ENCODE data around the gene TTLL5. TPM values are rescaled to one million over a fixed set of nuclear protein-coding genes. Genes with fewer than 3 reads are reported as not detected.

The TTLL5 gene
- total and polyA plus RNA-seq, 8 donors = 10.1 to 48.4 (median 17.3) TPM

GRCh38 chr14:75703467-75703866 is 42.4 kb downstream of the TTLL5 start:
- DNase-seq = no peak
- Histone ChIP-seq H3K4me1 (peaks cover 0 to 18% (median 5%) of the 10 kb centered on the region in 4 donors), H3K27ac (peak overlapping the region in 1 of 5 donors; percentile 45), H3K36me3 (peaks cover 0 to 58% (median 38%) of the 10 kb centered on the region in 4 donors), H3K27me3 (no peaks in the 10 kb centered on the region), H3K9me3 (no peaks in the 10 kb centered on the region), H3K4me3 (no peak overlapping the region)
- 58 to 78% (median 65%) methylated on average over 1 of the region's 1 CpG for WGBS, 5 donors
- TF ChIP-seq POLR2AphosphoS5 (IDR thresholded peaks at IDR 0.05) (no peak), EP300 (IDR thresholded peaks at IDR 0.05) (no peak), POLR2A (IDR thresholded peaks at IDR 0.05) (no peak)
- TF ChIP-seq, protein P1, sequence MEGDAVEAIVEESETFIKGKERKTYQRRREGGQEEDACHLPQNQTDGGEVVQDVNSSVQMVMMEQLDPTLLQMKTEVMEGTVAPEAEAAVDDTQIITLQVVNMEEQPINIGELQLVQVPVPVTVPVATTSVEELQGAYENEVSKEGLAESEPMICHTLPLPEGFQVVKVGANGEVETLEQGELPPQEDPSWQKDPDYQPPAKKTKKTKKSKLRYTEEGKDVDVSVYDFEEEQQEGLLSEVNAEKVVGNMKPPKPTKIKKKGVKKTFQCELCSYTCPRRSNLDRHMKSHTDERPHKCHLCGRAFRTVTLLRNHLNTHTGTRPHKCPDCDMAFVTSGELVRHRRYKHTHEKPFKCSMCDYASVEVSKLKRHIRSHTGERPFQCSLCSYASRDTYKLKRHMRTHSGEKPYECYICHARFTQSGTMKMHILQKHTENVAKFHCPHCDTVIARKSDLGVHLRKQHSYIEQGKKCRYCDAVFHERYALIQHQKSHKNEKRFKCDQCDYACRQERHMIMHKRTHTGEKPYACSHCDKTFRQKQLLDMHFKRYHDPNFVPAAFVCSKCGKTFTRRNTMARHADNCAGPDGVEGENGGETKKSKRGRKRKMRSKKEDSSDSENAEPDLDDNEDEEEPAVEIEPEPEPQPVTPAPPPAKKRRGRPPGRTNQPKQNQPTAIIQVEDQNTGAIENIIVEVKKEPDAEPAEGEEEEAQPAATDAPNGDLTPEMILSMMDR (IDR thresholded peaks at IDR 0.05) = no peak
- intact Hi-C loops (cut with DNase I; ENCODE audit: low total_unique reads) = loop anchor here (10.0 kb wide), 1 partner anchor 81 kb away; no protein-coding TSS in a partner anchor

GRCh38 chr14:75705014-75705413 is 44.0 kb downstream of the TTLL5 start:
- H3K9me3 ChIP-seq = no peaks in the 10 kb centered on the region
- no peaks in the 10 kb centered on the region for H3K27me3 ChIP-seq
- H3K4me1 ChIP-seq = peaks cover 0 to 18% (median 5%) of the 10 kb centered on the region in 4 donors
- no peak for TF ChIP-seq POLR2A (IDR thresholded peaks at IDR 0.05)
- TF ChIP-seq, protein P1 (IDR thresholded peaks at IDR 0.05) = no peak
- no peak for TF ChIP-seq POLR2AphosphoS5 (IDR thresholded peaks at IDR 0.05)
- no peak for TF ChIP-seq EP300 (IDR thresholded peaks at IDR 0.05)
- H3K4me3 ChIP-seq = no peak overlapping the region
- DNase-seq = no peak
- peaks cover 0 to 46% (median 28%) of the 10 kb centered on the region in 4 donors for H3K36me3 ChIP-seq
- intact Hi-C loops (cut with DNase I; ENCODE audit: low total_unique reads) = loop anchor here (5.0 to 10.0 kb wide), 2 partner anchors 80 to 282 kb away; partner anchors contain the start of gene IFT43
- 92 to 97% (median 94%) methylated on average over 3 of the region's 3 CpGs for WGBS, 5 donors
- no peak overlapping the region for H3K27ac ChIP-seq

- intact Hi-C loops (cut with DNase I; ENCODE audit: low total_unique reads) = loop anchor here (5.0 to 10.0 kb wide), 2 partner anchors 75 to 278 kb away; partner anchors contain the start of gene IFT43
- H3K9me3 ChIP-seq = no peaks in the 10 kb centered on the region
- WGBS, 5 donors = 54 to 58% (median 56%) methylated on average over 10 of the region's 10 CpGs
- no peaks in the 10 kb centered on the region for H3K27me3 ChIP-seq
- TF ChIP-seq, protein P1 (IDR thresholded peaks at IDR 0.05) = peak in 5 of 7 experiments; percentile 57 to 77 (median 73)
- TF ChIP-seq POLR2A (IDR thresholded peaks at IDR 0.05) = no peak
- TF ChIP-seq POLR2AphosphoS5 (IDR thresholded peaks at IDR 0.05) = peak in 1 of 3 donors; percentile 27
- peak; percentile 84 to 94 for DNase-seq
- peak overlapping the region in 1 of 5 donors; percentile 26 for H3K27ac ChIP-seq
- H3K4me1 ChIP-seq = peaks cover 11 to 24% (median 18%) of the 10 kb centered on the region in 4 donors
- no peak overlapping the region for H3K4me3 ChIP-seq
- peaks cover 0 to 16% (median 11%) of the 10 kb centered on the region in 4 donors for H3K36me3 ChIP-seq
Measured at GRCh38 chr14:75709207-75709812, 48.3 kb downstream of the TTLL5 start.

DNA sequence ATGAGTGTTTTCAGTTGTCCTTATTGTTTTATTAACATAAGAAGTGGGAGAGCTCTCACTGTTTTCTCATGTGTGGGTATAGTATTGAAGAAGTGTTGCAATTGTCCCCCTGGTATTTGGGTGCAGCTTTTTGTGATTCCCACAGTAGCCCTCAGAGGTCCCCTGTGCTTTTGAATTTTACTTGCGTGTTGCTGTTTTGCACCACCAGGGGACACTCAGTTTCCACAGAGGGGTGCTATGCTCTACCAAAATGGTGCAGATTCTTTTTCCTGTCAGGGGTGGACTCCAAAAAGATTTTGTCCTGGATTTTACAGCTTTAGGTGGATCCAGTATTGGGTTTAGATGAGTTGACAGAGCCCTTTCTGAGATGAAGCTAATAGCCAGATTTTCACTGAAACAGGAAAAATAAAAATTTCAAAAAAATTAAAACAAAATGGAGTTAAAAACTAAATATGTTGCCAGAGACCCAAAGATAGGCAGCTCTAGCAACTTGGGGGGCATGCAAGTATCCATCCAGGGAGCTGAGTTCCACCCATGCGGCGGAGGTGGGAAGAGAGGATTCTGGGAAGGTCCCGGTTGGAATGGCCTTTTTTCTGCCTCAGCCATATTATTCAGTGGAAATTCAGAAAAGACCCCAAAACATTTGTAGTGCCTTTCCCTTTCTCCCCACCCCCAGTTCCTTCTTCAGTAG is 50.2 kb downstream of the TTLL5 start:
- Histone ChIP-seq H3K36me3 (peaks cover 0 to 16% (median 11%) of the 10 kb centered on the region in 4 donors), H3K9me3 (no peaks in the 10 kb centered on the region), H3K27me3 (no peaks in the 10 kb centered on the region), H3K4me1 (peaks cover 11 to 34% (median 21%) of the 10 kb centered on the region in 4 donors), H3K27ac (peak overlapping the region; percentile 75 to 85 (median 80)), H3K4me3 (no peak overlapping the region)
- no peak for TF ChIP-seq EP300 (IDR thresholded peaks at IDR 0.05)
- TF ChIP-seq, protein P1 (IDR thresholded peaks at IDR 0.05) = peak in 5 of 7 experiments; percentile 55 to 88 (median 70)
- 33 to 55% (median 40%) methylated on average over 4 of the region's 4 CpGs for WGBS, 5 donors
- peak; percentile 40 to 79 for DNase-seq
- intact Hi-C loops (cut with DNase I; ENCODE audit: low total_unique reads) = loop anchor here (5.0 kb wide), 1 partner anchor 91 kb away; no protein-coding TSS in a partner anchor
